IMR-90 (cell line): ENCODE results near the gene NES. TPM values are rescaled to one million over a fixed set of nuclear protein-coding genes. Genes with fewer than 3 reads are reported as not detected.
A peak's percentile ranks its signal among the peaks of the same experiment; 100 is the strongest.

Experiments used
- ATAC-seq: fragments of 200-7000 bp; cut with Tn5 transposase; 2 replicates; pipeline ENCODE4 v1.9.1; 2020; ENCODE audit warnings: low read depth, mild to moderate bottlenecking, moderate library complexity
- BruUV-seq: library from RNA; stranded (reverse); fragments of 400-500 nt; replicated peaks from 2 replicates; lab custom pipeline; 2021; lab: Mats Ljungman, UMichigan
- CTCF ChIA-PET: fragments of 300-600 bp; formaldehyde crosslinking; extraction: SDS; loops from one replicate; lab custom pipeline; 2021; ENCODE audit warnings: antibody characterized with exemption; lab: Yijun Ruan, JAX
- POLR2A ChIA-PET: fragments of 300-600 bp; sonication (Branson Sonifier 250); formaldehyde crosslinking; loops from one replicate; lab custom pipeline; 2022; ENCODE audit warnings: antibody characterized with exemption; ENCODE audit not compliant: unreplicated experiment; lab: Charles Lee
- DNase-seq: peaks from one replicate; pipeline ENCODE4 v3.0.0; 2013
- H2AFZ ChIP-seq: replicated peaks from 2 replicates; pipeline ENCODE3; 2013; ENCODE audit warnings: low read length, mild to moderate bottlenecking; ENCODE audit not compliant: poor library complexity
- H2AK5ac ChIP-seq: 2 replicates; pipeline ENCODE4 v1.6.1; 2013; ENCODE audit warnings: low read depth, low read length, inconsistent platforms
- H2AK9ac ChIP-seq: replicated peaks from 2 replicates; pipeline ENCODE3; 2013; ENCODE audit warnings: mild to moderate bottlenecking, low read depth, low read length, moderate library complexity; ENCODE audit not compliant: poor library complexity
- H2BK120ac ChIP-seq: 2 replicates; pipeline ENCODE4 v1.6.1; 2013; ENCODE audit warnings: low read depth, low read length, inconsistent platforms
- H2BK15ac ChIP-seq: 3 replicates; pipeline ENCODE4 v1.6.1; 2013; ENCODE audit warnings: low read depth, low read length, inconsistent platforms
- H2BK20ac ChIP-seq: 2 replicates; pipeline ENCODE4 v1.6.1; 2013; ENCODE audit warnings: low read depth, mild to moderate bottlenecking, inconsistent platforms, low read length, moderate library complexity
- H2BK5ac ChIP-seq: 2 replicates; pipeline ENCODE4 v1.6.1; 2013; ENCODE audit warnings: mild to moderate bottlenecking, low read depth, low read length, inconsistent platforms; ENCODE audit not compliant: poor library complexity, severe bottlenecking
- H3K14ac ChIP-seq: replicated peaks from 2 replicates; pipeline ENCODE4 v1.6.1; 2013; ENCODE audit warnings: low read depth, low read length, inconsistent platforms
- H3K18ac ChIP-seq: 2 replicates; pipeline ENCODE4 v1.6.1; 2013; ENCODE audit warnings: low read depth, low read length, control low read depth
- H3K23ac ChIP-seq: 2 replicates; pipeline ENCODE4 v1.6.1; 2013; ENCODE audit warnings: low read depth, low read length, inconsistent platforms
- H3K27ac ChIP-seq: 2 replicates; pipeline ENCODE4 v1.5.1; 2013; ENCODE audit warnings: mild to moderate bottlenecking, control low read depth, low read length; ENCODE audit not compliant: insufficient read depth
- H3K27me3 ChIP-seq: 2 replicates; pipeline ENCODE4 v1.6.1; 2013; ENCODE audit warnings: low read length; ENCODE audit not compliant: control insufficient read depth, insufficient read depth
- H3K36me3 ChIP-seq: 2 replicates; pipeline ENCODE4 v1.6.1; 2013; ENCODE audit warnings: low read length, mixed read lengths; ENCODE audit not compliant: control insufficient read depth, insufficient read depth
- H3K4ac ChIP-seq: 2 replicates; pipeline ENCODE4 v1.6.1; 2013; ENCODE audit warnings: low read depth, low read length, inconsistent platforms
- H3K4me1 ChIP-seq: 2 replicates; pipeline ENCODE4 v1.6.1; 2013; ENCODE audit warnings: low read length, mixed read lengths; ENCODE audit not compliant: control insufficient read depth, insufficient read depth
- H3K4me2 ChIP-seq: 2 replicates; pipeline ENCODE4 v1.6.1; 2013; ENCODE audit warnings: low read depth, mild to moderate bottlenecking, control low read depth, low read length, moderate library complexity
- H3K4me3 ChIP-seq: 2 replicates; pipeline ENCODE4 v1.5.1; 2013; ENCODE audit warnings: low read depth, mild to moderate bottlenecking, control low read depth, low read length, moderate library complexity; ENCODE audit not compliant: insufficient read depth
- H3K56ac ChIP-seq: 2 replicates; pipeline ENCODE4 v1.6.1; 2013; ENCODE audit warnings: low read length, inconsistent platforms; ENCODE audit not compliant: insufficient read depth; ENCODE audit errors: extremely low read depth
- H3K79me1 ChIP-seq, 2 experiments: 2 replicates each; pipeline ENCODE4 v1.6.1; 2013; ENCODE audit warnings: low read length in 2 of 2, inconsistent platforms in 1 of 2, low read depth in 1 of 2
- H3K9ac ChIP-seq: 2 replicates; pipeline ENCODE4 v1.6.1; 2013; ENCODE audit warnings: low read depth, low read length, control low read depth
- H3K9me1 ChIP-seq: 2 replicates; pipeline ENCODE4 v1.6.1; 2013; ENCODE audit warnings: low read length, inconsistent platforms; ENCODE audit not compliant: insufficient read depth
- H3K9me3 ChIP-seq: 2 replicates; pipeline ENCODE4 v1.6.1; 2013; ENCODE audit warnings: low read length; ENCODE audit not compliant: control insufficient read depth, insufficient read depth
- H4K20me1 ChIP-seq: 2 replicates; pipeline ENCODE4 v1.6.1; 2013; ENCODE audit warnings: low read length, inconsistent platforms; ENCODE audit not compliant: insufficient read depth
- H4K5ac ChIP-seq: 2 replicates; pipeline ENCODE4 v1.6.1; 2013; ENCODE audit warnings: mild to moderate bottlenecking, low read depth, low read length, control low read depth
- H4K8ac ChIP-seq, 2 experiments: 2 replicates each; pipeline ENCODE4 v1.6.1; 2013; ENCODE audit warnings: low read depth in 2 of 2, low read length in 2 of 2, control low read depth in 1 of 2, inconsistent platforms in 1 of 2
- H4K91ac ChIP-seq: 2 replicates; pipeline ENCODE4 v1.6.1; 2013; ENCODE audit warnings: low read depth, low read length, inconsistent platforms; ENCODE audit not compliant: insufficient read depth
- MAZ ChIP-seq: IDR thresholded peaks from 2 replicates; pipeline ENCODE4 v1.6.1; 2012; ENCODE audit warnings: low read depth, mild to moderate bottlenecking, low read length, improper control_type of control experiment, moderate library complexity, borderline replicate concordance
- RAD21 ChIP-seq: IDR thresholded peaks from 2 replicates; pipeline ENCODE4 v1.6.1; 2012; ENCODE audit warnings: low read length, improper control_type of control experiment
- RFX5 ChIP-seq: IDR thresholded peaks from 2 replicates; pipeline ENCODE4 v1.8.0; 2012; ENCODE audit warnings: low read depth, mild to moderate bottlenecking, low read length, moderate library complexity
- SMC3 ChIP-seq: fragments of 150-350 bp; IDR thresholded peaks from 2 replicates; pipeline ENCODE4 v1.6.1; 2016; ENCODE audit warnings: low read depth, mild to moderate bottlenecking, antibody characterized with exemption, low read length, moderate library complexity
- WGBS, 2 experiments: methylation state at CpG; one replicate each; pipeline versions ENCODE4 v1.1.5 to v1.1.7; 2013; ENCODE audit warnings: missing lambda C conversion rate in 2 of 2; ENCODE audit not compliant: insufficient read length in 1 of 2; ENCODE audit errors: extremely low coverage in 2 of 2; 5-methylcytosine and 5-hydroxymethylcytosine counted together
- dilution Hi-C: fragments of 300-500 bp; cut with HindIII; formaldehyde crosslinking; loops from one replicate; pipeline ENCODE4 v1.14.3; 2018; ENCODE audit warnings: low sequenced_read_pairs; ENCODE audit not compliant: unreplicated experiment
- in situ Hi-C: fragments of 300-500 bp; cut with MboI; formaldehyde crosslinking; loops from 3 replicates; pipeline ENCODE4 v1.14.3; 2019; ENCODE audit warnings: low sequenced_read_pairs, inconsistent platforms, mixed read lengths
- intact Hi-C: fragments of 100-400 bp; cut with micrococcal nuclease; formaldehyde crosslinking; loops from 2 replicates; pipeline ENCODE4 v1.10.0; 2022
- polyA plus RNA-seq, 3 experiments: library from polyadenylated mRNA; depleted of rRNA; stranded (reverse); fragments of >200 nt; gene quantifications; 2 replicates each; pipeline ENCODE4 v1.2.3, GENCODE V29; 2012; ENCODE audit warnings: low replicate concordance in 1 of 3
- total RNA-seq: library from RNA; depleted of rRNA; stranded (reverse); fragments of >200 nt; gene quantifications from 2 replicates; pipeline ENCODE4 v1.2.3, GENCODE V29; 2012

Gene NES
- total and polyA plus RNA-seq, 2 of the 4 experiments (the other 2 are of a cell fraction) = 25.3 to 40.1 TPM

DNA sequence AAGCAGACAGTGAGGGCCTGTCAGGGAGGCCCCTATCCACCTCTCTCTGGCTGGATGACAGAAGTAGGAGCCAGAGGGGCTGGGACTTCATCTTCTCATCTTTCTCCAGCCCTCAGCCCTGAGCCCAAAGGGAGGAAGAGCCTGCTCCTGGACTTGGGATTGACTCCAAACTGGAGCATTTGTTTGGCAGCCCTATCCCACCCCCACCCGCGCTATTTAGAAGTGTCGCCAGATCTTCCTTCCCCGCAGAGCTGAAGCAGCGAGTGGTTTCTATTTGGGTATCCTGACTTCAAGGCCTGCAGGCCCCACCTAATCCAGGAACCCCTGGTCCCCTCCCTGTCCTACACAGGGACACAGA, 9.6 kb downstream of the NES start:
- Histone ChIP-seq H3K9ac (no peak overlapping the region), H3K56ac (no peak overlapping the region), H4K5ac (peak overlapping the region; percentile 45), H2BK15ac (peak overlapping the region; percentile 8; the same call in 1 of the 3 replicates), H4K8ac (peak overlapping the region in 1 of 2 experiments; percentile 93; a peak in 3 of 4 replicates), H3K9me1 (peaks cover 26% of the 10 kb centered on the region), H3K79me1 (peaks cover 0 to 38% of the 10 kb centered on the region in 2 experiments; a peak in 2 of 4 replicates), H3K36me3 (peaks cover 5% of the 10 kb centered on the region), H3K4me3 (no peak overlapping the region), H2BK5ac (no peak overlapping the region), H3K27ac (peak overlapping the region; percentile 5; the same call in 1 of the 2 replicates), H4K20me1 (no peaks in the 10 kb centered on the region; the same call in 1 of the 2 replicates), H2AK9ac (peak overlapping the region; percentile 63), H4K91ac (peak overlapping the region; percentile 40), H2AFZ (peak overlapping the region; percentile 25), H3K4me2 (no peak overlapping the region), H3K27me3 (no peaks in the 10 kb centered on the region), H3K4ac (peak overlapping the region; percentile 75), H3K4me1 (peaks cover 41% of the 10 kb centered on the region), H2BK20ac (peak overlapping the region; percentile 72; the same call in 1 of the 2 replicates), H3K14ac (peak overlapping the region; percentile 90), H2AK5ac (peak overlapping the region; percentile 55), H3K18ac (peak overlapping the region; percentile 2; the same call in 1 of the 2 replicates), H3K9me3 (no peaks in the 10 kb centered on the region), H3K23ac (0 out of 2 replicates have a peak overlapping the region, but pooled peaks have one; percentile 22), H2BK120ac (peak overlapping the region; percentile 50)
- peak; percentile 1; the same call in 1 of the 2 replicates for ATAC-seq
- ChIA-PET CTCF (no interaction called here), POLR2A (no interaction called here)
- intact Hi-C loops (no loop called here), dilution Hi-C loops (no loop called here), in situ Hi-C loops (no loop called here)
- peak; percentile 25 for DNase-seq
- WGBS, 2 experiments = no CpG with 5 or more reads among the region's 5 CpGs
- no peak for TF ChIP-seq SMC3
- no peak for TF ChIP-seq RAD21
- TF ChIP-seq RFX5 = no peak
- TF ChIP-seq MAZ = no peak
- no TSS peak for BruUV-seq
